Measurements from ENCODE around the gene POLR2F.

GRCh38 chr22:37920126-37920525, 33.4 kb upstream of the POLR2F start:
- TF ChIP-seq, protein P1, sequence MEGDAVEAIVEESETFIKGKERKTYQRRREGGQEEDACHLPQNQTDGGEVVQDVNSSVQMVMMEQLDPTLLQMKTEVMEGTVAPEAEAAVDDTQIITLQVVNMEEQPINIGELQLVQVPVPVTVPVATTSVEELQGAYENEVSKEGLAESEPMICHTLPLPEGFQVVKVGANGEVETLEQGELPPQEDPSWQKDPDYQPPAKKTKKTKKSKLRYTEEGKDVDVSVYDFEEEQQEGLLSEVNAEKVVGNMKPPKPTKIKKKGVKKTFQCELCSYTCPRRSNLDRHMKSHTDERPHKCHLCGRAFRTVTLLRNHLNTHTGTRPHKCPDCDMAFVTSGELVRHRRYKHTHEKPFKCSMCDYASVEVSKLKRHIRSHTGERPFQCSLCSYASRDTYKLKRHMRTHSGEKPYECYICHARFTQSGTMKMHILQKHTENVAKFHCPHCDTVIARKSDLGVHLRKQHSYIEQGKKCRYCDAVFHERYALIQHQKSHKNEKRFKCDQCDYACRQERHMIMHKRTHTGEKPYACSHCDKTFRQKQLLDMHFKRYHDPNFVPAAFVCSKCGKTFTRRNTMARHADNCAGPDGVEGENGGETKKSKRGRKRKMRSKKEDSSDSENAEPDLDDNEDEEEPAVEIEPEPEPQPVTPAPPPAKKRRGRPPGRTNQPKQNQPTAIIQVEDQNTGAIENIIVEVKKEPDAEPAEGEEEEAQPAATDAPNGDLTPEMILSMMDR (IDR thresholded peaks at IDR 0.05) = no peak
- TF ChIP-seq POLR2A (IDR thresholded peaks at IDR 0.05) = no peak
